Activated T-helper 9 cell treated with anti-CD3 and anti-CD28 coated beads, Interleukin-2, amount 50 U/mL, for 16 hours (primary cell): Measurements from ENCODE around the gene XPC.

Experiments
- DNase-seq: peaks from one replicate; pipeline ENCODE4 v3.0.0-alpha.2; 2020; ENCODE audit warnings: low read depth

Gene XPC

DNA sequence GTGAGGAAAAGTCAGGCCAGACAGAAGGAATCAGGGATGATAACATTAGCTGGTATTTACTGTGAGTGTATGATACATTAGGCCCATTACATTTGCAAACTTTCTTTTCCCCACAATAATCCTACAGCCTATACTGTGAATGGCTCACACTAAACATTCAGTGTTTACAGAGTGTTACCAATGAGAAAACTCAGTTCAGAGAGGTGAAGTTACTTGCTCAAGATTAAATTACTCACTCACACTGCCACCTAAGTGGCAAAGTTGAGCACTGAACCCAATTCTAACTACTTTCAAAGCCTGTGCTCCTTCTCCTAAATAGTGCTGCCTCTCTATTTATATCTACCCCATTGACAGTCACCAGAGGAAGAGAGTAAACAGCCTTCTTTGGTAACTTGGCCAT is 8.5 kb downstream of the XPC start:
- DNase-seq: no peak

- no peak for DNase-seq
These were observed 9.0 kb downstream of the XPC start for GRCh38 chr3:14169435-14169834.

DNA sequence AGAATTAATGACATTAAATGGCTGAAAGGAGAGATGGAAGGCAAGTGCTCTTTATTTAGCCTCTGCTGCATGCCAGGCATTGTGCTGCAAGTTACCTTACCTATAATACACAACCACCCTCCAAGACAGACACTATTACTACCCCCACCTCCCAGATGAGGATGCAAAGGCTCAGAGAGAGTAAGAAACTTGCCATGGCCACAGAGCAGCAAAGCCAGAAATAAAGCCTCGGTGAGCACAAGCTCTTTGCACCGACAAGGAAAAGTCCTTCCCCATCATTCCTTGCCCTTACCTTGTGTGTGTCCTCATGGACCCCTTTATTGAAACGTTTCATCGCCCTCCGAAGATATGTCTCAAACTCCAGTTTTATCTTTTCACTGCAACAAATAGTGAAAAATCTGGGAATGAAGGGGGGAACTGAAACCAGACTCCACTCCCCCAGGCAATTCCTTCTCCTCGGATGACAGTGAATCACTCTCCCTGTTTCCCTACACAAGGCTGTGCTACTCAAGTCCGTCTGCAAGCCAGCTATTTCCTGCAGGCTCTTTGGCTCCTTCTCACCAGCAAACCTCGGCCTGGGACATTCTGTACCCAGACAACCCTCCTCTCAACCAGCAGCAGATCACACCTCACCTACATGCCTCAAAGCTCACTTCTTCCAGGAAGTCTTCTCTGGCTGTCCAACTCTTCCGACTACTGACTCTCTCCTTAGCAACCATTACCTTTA is 11.4 kb downstream of the XPC start:
- no peak for DNase-seq

- no peak for DNase-seq
These were observed 16.2 kb downstream of the XPC start for GRCh38 chr3:14162178-14162577.

GRCh38 chr3:14161282-14161681 is 17.1 kb downstream of the XPC start:
- DNase-seq: no peak

DNA sequence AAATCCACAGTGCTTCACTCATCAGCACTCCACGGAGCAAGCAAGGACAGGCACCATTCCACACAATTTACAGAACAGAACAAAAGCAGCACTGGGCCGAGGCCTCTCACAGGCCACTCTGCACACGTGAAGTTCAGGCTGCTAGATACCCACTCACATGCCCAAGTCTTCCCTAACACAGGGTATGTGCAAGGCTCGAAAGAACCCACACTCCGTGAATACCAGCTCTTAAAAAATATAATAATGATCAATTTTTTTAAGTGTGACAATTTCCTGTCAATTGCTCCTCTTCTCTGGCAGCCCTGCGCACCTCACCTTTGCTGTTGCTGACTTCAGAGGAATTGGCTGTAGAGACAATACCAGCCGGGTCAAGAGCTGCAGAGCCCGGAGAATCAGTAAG is 19.0 kb downstream of the XPC start:
- no peak for DNase-seq

DNA sequence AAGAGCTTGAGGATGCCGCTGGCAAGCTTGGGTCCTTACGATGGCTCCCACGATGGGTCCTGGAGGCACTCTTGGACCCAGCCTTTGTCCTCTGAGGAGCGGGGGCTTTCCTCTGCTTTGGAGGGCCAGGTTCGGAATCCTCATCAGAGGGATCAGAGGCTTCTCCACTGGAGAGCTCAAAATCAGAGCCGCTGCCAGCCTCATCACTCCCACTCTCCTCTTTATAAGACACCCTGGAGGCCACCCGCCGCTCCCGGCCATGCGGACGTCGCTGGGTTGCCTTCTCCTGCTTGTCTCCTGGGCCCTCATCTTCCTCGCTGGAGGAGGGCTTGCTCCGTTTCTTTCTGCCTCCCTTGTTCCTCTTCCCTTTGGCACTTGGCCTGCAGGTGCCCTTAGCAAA is 20.0 kb downstream of the XPC start:
- DNase-seq: no peak

DNA sequence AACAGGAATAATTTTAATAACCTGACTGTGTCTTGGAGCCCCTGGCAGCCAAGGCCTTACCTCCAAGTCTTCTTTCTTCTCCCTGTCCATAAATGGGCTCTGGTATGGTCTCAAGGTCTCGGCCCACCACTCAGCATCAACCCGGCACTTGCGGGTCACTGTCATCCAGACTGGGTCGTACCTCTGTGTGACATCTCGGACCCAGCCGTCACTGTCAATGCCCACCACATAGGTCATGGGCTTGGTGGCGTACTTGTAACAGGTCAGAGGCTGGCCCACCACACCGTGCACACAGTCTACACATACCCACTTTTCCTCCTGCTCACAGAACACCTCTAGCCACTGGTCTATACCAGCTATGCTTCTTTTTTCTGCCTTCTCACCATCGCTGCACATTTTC is 20.4 kb downstream of the XPC start:
- DNase-seq: no peak

DNA sequence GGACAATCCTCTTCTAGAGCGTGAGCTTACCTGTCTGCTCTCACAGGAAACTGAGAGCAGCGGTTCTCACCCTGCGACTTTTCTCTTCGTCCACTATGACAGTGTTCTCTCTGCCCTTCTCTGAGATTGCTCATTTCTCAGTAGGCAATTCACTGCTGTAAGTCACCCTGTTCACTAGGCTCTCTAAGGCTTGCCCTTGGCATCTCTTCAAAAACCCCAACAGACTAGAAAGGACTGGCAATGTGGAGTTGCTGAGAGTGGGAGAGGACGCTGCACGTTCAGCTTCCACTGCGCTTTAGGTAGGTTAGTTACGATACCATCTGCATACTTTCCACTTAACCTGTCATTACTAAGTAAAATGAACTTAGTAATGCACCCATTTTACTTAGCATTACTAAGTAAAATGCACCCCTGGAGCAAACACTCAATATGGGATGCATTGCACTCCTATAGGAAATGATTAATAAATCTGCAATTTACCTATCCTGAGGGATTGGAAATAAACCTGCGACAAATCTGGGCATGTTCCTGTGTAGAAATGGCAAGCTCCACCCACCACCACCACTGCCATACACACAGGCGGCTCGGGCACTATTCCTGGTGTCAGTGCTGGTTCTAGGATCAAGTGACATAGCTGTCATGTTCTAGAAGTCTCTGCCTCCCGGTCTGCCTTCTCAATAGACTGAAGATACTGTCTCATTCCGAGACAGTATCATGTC is 21.4 kb downstream of the XPC start:
- DNase-seq: no peak

DNA sequence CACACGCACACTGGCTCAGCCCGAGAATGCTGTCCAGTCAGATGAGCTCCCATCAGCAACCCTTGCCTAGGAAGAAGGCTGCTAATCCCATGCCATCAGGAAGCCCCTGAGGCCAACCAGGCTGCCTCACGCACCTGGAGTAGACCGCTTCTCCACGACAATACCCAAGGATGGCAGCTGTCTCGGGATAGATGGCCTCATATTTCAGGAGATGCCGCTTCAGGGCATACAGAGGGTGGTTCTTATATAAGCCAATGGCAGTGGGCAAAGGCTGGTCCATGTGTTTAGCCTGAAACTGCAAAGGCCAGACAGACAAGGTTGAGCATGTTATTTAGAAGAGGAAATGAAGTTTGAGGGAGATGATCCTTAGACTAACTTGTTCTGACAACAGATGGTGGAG is 22.2 kb downstream of the XPC start:
- no peak for DNase-seq

- DNase-seq: no peak
These were observed 23.4 kb downstream of the XPC start for GRCh38 chr3:14154895-14155440.

GRCh38 chr3:14154276-14154675 is 24.1 kb downstream of the XPC start:
- no peak for DNase-seq

DNA sequence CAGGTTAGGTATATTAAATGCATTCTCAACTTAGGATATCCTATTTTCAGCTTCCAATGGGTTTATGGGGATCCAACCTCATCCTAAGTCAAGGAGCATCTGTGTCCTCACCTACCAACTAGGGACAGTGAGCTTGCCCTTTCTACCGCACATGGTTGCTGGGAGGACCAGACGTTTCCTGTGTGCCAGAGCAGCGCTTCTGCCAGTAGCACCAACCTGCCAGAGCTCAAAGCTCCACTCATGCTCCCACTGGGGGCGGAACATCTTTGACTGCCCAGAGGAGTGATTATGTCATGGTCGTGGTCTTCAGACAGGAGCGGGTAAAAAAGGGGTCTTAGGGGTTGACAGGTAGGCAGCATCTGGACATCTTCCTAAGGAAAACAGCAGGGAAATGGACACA is 24.7 kb downstream of the XPC start:
- no peak for DNase-seq

DNA sequence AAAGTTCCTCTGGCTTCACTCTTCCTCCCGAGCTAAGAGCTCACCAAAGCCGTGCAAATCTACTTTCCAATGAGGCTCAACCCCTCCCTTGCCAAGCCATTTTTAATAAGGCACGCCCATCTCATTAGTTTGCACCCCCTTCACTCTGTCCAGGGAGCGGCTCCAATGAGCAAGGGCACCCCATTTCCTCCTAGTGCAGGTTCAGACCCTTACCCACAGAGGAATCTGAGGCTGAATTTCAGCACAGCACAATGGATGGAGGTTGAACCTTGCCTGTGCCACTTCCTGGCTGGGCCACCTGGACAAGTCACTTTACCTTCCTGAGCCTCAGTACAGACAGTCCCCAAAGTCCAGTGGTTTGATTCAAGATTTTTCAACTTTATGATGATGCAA is 25.4 kb downstream of the XPC start:
- DNase-seq: no peak

- no peak for DNase-seq
These were observed 26.0 kb downstream of the XPC start for GRCh38 chr3:14152233-14152962.

GRCh38 chr3:14151471-14152083 is 26.8 kb downstream of the XPC start:
- DNase-seq: no peak

DNA sequence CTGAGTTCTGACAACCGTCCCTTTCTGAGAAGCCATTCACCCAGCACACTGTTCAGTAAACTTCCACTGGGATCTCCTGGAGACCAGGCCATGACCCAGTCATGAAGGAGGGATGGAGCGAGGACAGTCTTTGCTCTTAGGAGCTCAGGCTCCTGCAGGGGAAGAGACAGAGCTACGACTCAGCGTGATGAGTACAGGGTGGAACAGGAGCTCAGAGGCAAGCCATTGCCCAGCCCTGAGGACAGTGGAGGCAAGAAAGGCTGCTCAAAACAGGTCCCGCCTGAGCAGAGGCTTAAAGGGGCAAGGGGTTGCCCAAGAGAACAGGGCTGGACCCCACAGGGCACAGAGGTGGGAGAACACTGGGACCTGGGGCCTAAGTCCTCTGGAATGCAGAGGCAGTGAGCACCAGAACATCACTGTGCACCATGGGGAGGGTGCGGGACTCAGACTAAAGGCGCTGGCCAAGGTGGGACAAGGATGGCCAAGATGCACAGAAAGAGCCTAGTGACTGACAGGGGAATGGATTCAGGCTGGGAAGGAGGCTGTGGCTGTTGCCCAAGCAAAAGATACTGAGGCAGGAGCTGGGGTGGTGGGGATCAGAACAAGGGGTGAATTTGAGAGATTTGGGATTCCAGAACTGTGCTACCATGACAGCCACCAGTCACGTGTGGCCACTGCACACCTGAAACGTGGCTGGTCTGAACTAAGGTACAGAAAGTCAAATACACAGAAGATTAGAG is 27.7 kb downstream of the XPC start:
- no peak for DNase-seq

DNA sequence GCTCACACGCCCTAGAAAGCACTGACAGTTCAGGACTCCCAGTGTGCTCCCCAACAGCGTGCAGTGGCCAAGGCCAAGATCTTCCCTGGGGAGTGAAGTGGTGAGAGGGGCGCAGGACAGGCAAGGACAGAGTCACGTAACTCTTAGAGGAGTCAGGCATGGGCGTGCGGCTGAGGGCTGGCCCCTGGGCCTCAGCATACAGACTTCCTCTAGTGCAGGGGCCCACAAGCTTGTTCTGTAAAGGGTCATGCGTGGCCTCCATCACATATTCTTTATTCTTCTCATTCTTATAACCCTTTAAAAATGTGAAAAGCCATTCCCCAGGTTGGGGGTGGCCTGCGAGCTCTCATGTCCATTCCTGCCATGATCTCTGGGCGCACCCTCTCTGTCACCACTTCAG is 28.3 kb downstream of the XPC start:
- no peak for DNase-seq

- DNase-seq: no peak
These were observed 30.1 kb downstream of the XPC start for GRCh38 chr3:14148041-14148985.

GRCh38 chr3:14147617-14148016 is 30.8 kb downstream of the XPC start:
- DNase-seq: no peak

DNA sequence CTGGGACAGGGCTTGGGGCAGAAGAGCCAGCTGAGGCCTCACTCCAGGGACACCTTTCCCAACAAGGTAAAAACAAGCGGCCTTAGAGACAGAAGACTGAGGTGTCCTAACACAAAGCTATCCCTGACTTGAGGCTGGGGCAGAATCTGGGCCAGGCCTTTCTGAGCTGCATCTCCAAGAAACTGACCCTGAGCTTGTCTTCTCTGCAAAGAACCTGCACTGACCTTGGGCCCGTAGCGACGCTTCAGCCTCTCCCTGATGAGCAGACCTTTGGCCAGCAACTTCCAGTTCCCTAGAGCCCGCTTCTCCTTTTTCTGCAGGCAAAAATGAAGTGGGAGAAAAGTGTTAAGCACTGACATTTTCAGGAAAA is 31.4 kb downstream of the XPC start:
- DNase-seq: no peak
